ENCODE data around the gene SLC25A11. TPM values are rescaled to one million over a fixed set of nuclear protein-coding genes. Genes with fewer than 3 reads are reported as not detected.

SLC25A11 gene
- total RNA-seq, 4 donors from 2014 or later: 25.3 to 85.5 (median 27.9) TPM

GRCh38 chr17:4978726-4979125, 38.9 kb upstream of the SLC25A11 start:
- TF ChIP-seq, protein P1, sequence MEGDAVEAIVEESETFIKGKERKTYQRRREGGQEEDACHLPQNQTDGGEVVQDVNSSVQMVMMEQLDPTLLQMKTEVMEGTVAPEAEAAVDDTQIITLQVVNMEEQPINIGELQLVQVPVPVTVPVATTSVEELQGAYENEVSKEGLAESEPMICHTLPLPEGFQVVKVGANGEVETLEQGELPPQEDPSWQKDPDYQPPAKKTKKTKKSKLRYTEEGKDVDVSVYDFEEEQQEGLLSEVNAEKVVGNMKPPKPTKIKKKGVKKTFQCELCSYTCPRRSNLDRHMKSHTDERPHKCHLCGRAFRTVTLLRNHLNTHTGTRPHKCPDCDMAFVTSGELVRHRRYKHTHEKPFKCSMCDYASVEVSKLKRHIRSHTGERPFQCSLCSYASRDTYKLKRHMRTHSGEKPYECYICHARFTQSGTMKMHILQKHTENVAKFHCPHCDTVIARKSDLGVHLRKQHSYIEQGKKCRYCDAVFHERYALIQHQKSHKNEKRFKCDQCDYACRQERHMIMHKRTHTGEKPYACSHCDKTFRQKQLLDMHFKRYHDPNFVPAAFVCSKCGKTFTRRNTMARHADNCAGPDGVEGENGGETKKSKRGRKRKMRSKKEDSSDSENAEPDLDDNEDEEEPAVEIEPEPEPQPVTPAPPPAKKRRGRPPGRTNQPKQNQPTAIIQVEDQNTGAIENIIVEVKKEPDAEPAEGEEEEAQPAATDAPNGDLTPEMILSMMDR (IDR thresholded peaks at IDR 0.05; ENCODE audit: low read depth): no peak

DNA sequence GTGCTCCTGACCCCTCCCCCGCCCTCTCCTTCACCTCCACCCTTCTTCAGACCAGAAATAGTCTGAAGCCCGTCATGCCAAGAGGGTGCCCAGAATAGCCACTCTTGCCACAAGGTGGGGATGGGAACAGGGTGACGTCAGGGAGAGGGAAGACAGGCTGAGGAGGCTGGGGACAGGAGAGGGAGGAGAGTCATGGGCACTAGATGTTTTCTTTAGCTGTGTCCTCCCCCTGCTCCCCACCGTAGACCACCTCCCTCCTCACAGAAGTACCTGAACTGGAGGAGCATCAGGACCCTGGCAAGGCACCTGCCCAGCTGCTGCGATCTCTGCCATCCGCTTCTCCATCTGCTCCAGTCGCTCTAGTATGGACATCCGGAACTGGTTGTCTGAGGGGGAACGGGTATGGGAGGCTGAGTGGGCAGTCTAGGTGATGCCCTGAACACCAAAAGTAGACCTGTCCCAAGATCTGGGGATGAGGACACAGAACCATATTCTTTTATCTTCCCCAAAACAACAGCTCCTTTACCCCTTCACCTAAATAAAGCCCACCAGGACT, 34.3 kb upstream of the SLC25A11 start:
- TF ChIP-seq, protein P1 (IDR thresholded peaks at IDR 0.05; ENCODE audit: low read depth): no peak

- TF ChIP-seq, protein P1 (IDR thresholded peaks at IDR 0.05; ENCODE audit: low read depth): no peak
Measured at GRCh38 chr17:4973256-4974114, 33.6 kb upstream of the SLC25A11 start.

GRCh38 chr17:4972752-4973151, 32.9 kb upstream of the SLC25A11 start:
- TF ChIP-seq, protein P1 (IDR thresholded peaks at IDR 0.05; ENCODE audit: low read depth): no peak

- TF ChIP-seq, protein P1 (IDR thresholded peaks at IDR 0.05; ENCODE audit: low read depth): no peak
Measured at GRCh38 chr17:4972322-4972721, 32.5 kb upstream of the SLC25A11 start.

GRCh38 chr17:4971826-4972225, 32.0 kb upstream of the SLC25A11 start:
- TF ChIP-seq, protein P1 (IDR thresholded peaks at IDR 0.05; ENCODE audit: low read depth): no peak

GRCh38 chr17:4970273-4970672, 30.4 kb upstream of the SLC25A11 start:
- TF ChIP-seq, protein P1 (IDR thresholded peaks at IDR 0.05; ENCODE audit: low read depth): no peak
